GM18909 (cell line): ENCODE measurements around the gene USP9Y.

Experiments
- ATAC-seq: cut with Tn5 transposase; IDR thresholded peaks from one replicate; pipeline ENCODE4 v1.9.1; 2021; ENCODE audit warnings: mild to moderate bottlenecking; ENCODE audit not compliant: unreplicated experiment, poor library complexity

Gene USP9Y

GRCh38 chrY:12752856-12753255 lies 51.8 kb downstream of the USP9Y start:
- ATAC-seq = no peak

GRCh38 chrY:12756021-12756420 lies 55.0 kb downstream of the USP9Y start:
- no peak for ATAC-seq

GRCh38 chrY:12765976-12766375 lies 64.9 kb downstream of the USP9Y start:
- no peak for ATAC-seq

- no peak for ATAC-seq
These were observed 83.5 kb downstream of the USP9Y start for GRCh38 chrY:12784521-12784920.

GRCh38 chrY:12793999-12794398 lies 93.0 kb downstream of the USP9Y start:
- no peak for ATAC-seq

GRCh38 chrY:12808046-12808445 lies 107.0 kb downstream of the USP9Y start:
- ATAC-seq = no peak

- no peak for ATAC-seq
These were observed 108.0 kb downstream of the USP9Y start for GRCh38 chrY:12809034-12809433.

- ATAC-seq = no peak
These were observed 122.4 kb downstream of the USP9Y start for GRCh38 chrY:12823408-12823807.

GRCh38 chrY:12826791-12827190 lies 125.8 kb downstream of the USP9Y start:
- ATAC-seq = no peak

GRCh38 chrY:12833284-12833683 lies 132.3 kb downstream of the USP9Y start:
- ATAC-seq = no peak

GRCh38 chrY:12837550-12837949 lies 136.5 kb downstream of the USP9Y start:
- no peak for ATAC-seq

- ATAC-seq = no peak
These were observed 140.3 kb downstream of the USP9Y start for GRCh38 chrY:12841368-12841767.

- ATAC-seq = no peak
These were observed 145.8 kb downstream of the USP9Y start for GRCh38 chrY:12846793-12847192.

- no peak for ATAC-seq
These were observed 154.8 kb downstream of the USP9Y start for GRCh38 chrY:12855791-12856275.

GRCh38 chrY:12867960-12868359 lies 166.9 kb downstream of the USP9Y start:
- ATAC-seq = no peak

- ATAC-seq = no peak
These were observed 195.9 kb downstream of the USP9Y start for GRCh38 chrY:12896973-12897372.

GRCh38 chrY:12898604-12899003 lies 197.6 kb downstream of the USP9Y start:
- ATAC-seq = no peak

- no peak for ATAC-seq
These were observed 203.8 kb downstream of the USP9Y start, which contains the start of gene DDX3Y for GRCh38 chrY:12904618-12905516. DDX3Y (plus strand) TSS chrY:12904868; CDS start chrY:12904937, 69 bp downstream.

- no peak for ATAC-seq
These were observed 204.5 kb downstream of the USP9Y start for GRCh38 chrY:12905517-12905872.

GRCh38 chrY:12905895-12906294 lies 204.9 kb downstream of the USP9Y start:
- ATAC-seq = no peak
